Measurements from ENCODE around the gene ZBTB7A.

ZBTB7A gene

GRCh38 chr19:4036576-4037300, 30.0 kb downstream of the ZBTB7A start:
- no peak for DNase-seq (ENCODE audit: low read depth in 2 of 2)

DNA sequence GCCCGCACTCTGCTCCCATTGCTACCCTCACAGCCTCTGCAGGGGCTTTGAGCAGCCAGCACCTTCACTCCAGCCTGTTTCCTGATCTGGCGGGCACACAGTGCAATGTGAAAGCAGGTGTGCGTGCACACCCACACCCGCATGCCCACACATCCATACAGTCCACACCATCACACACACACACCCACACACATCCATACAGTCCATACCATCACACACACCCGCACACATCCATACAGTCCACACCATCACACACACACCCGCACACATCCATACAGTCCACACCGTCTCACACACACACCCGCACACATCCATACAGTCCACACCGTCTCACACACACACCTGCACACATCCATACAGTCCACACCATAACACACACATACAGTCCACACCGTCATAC, 31.1 kb downstream of the ZBTB7A start:
- no peak for DNase-seq (ENCODE audit: low read depth in 2 of 2)

GRCh38 chr19:4035018-4035566, 31.6 kb downstream of the ZBTB7A start:
- DNase-seq (ENCODE audit: low read depth in 2 of 2): no peak

- DNase-seq (ENCODE audit: low read depth in 2 of 2): no peak
Measured at GRCh38 chr19:4034048-4035017, 32.4 kb downstream of the ZBTB7A start.

DNA sequence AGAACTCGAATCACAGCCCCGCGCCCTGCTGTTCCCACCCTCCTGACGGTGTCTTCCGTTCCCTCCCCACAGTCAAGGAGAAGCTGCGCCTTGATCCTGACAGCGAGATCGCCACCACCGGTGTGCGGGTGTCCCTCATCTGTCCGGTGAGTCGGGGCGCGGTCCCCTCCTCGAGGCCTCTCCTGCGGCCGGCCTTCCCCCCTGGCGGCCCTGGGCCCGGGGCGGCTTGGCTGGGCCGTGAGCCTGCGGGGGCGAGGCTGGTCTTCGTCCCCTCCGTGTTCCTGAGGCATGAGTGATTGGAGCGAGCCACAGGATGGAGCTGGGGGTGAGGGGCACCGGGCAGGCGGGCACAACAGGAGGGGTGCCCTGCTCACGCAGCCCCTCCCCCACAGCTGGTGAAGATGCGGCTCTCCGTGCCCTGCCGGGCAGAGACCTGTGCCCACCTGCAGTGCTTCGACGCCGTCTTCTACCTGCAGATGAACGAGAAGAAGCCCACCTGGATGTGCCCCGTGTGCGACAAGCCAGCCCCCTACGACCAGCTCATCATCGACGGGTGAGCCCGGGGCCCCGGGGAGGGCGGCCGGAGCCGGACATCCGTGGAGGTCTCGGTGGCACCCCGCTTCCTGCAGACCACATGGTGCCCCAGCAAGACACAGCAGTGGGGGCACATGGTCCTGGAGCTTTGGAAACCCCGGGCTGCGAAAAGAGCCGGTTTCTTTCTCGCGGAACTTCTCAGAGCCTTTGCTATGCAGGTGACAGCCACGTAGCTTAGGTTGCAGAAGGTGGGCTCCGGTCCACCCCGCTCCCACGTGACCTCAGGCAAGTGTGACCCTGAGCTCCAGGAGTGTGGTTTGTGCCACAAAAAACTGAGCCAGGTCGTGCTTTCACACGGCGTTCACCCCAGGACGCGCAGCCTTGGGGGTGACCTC, 33.4 kb downstream of the ZBTB7A start:
- no peak for DNase-seq (ENCODE audit: low read depth in 2 of 2)

DNA sequence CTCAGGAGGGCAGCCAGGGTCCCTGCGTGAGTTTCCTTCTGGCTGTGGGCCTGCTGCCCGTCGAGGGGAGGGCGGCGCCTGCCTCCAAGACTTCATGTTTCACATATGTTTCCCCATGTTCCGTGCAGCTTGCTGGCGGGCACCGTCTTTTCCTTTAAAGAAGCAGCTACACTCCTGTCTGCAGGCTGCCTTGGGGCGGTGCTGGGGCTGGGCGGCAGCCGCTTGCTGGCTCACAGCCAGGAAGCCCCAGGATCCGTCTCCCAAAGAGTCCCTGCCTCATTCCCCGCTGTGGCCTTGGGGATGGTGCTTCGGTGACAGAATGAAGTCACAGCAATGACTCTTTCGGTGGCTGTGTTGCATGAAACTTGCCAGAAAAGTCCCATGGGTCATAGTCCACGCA, 34.3 kb downstream of the ZBTB7A start:
- no peak for DNase-seq (ENCODE audit: low read depth in 2 of 2)

DNA sequence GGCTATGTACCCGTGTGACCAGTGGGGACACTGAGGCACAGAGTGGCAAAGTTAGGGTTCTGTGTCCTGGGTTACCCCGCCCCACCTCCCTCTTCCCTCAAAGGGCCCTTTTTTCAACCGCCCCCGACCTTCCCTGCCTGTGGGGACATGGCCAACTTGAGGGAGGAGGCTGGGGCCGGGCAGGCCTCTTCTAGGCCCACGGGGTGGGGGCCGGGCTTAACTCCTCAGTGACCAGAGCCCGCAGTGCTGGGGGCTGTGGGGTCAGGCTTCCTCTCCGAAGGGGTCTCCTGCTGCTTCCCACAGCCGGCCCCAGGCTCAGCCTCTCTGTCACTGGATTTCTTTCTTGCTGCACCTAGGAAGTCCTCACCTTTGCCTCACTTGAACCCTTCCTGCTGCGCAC, 35.3 kb downstream of the ZBTB7A start:
- no peak for DNase-seq (ENCODE audit: low read depth in 2 of 2)

GRCh38 chr19:4030981-4031380, 35.7 kb downstream of the ZBTB7A start:
- DNase-seq (ENCODE audit: low read depth in 2 of 2): no peak

DNA sequence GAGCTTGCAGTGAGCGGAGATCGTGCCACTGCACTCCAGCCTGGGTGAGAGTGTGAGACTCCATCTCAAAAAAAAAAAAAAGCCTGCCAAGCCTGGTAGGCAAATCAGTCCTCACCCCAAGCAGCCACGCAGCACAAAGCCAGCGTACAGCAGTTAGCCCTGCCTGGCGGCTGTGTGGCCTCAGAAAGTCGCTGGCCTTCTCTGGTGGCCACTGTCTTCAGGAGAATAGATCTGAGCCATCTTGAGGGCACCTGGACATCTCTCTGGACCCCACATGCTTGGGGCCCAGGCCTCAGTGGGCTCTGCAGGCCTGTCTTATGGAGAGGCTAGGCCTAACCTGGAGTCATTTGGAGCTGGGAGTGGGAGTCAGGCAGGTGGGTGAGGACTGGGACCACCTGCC, 36.1 kb downstream of the ZBTB7A start:
- no peak for DNase-seq (ENCODE audit: low read depth in 2 of 2)

- DNase-seq (ENCODE audit: low read depth in 2 of 2): no peak
Measured at GRCh38 chr19:4029247-4029614, 37.5 kb downstream of the ZBTB7A start.

DNA sequence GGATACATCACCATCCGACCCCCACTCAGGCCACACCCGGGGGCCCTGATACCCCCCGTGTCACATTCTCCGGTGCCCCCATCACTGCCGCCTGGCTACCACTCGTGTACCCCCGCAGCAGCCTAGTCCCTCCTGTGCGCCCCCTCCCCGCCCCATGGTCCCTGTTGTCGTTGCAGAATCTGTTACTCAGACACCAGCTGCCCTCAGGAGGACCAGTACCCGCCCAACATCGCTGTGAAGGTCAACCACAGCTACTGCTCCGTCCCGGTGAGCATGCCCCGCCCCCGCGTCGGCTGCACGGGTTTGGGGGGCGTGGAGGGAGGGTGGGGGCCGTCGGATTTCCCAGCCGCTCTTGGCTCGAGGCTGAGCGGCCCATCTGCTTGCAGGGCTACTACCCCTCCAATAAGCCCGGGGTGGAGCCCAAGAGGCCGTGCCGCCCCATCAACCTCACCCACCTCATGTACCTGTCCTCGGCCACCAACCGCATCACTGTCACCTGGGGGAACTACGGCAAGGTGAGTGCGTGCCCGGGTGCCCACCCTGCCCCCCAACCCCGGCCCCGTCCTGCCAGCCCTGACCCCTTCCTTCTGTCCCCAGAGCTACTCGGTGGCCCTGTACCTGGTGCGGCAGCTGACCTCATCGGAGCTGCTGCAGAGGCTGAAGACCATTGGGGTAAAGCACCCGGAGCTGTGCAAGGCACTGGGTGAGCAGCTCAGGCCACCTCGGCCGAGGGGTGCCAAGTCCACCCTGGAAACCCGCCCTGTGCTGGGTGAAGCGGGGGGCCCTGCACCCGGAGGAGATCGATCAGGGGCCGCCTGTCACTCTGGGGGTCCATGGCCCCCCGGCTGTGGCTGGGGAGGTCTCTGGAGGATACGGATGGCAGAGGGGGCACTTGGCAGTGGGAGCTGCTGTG, 38.1 kb downstream of the ZBTB7A start:
- no peak for DNase-seq (ENCODE audit: low read depth in 2 of 2)

- DNase-seq (ENCODE audit: low read depth in 2 of 2): no peak
Measured at GRCh38 chr19:4027146-4027545, 39.6 kb downstream of the ZBTB7A start.

- no peak for DNase-seq (ENCODE audit: low read depth in 2 of 2)
Measured at GRCh38 chr19:4025317-4025716, 41.4 kb downstream of the ZBTB7A start.

GRCh38 chr19:4023600-4024398, 42.9 kb downstream of the ZBTB7A start:
- no peak for DNase-seq (ENCODE audit: low read depth in 2 of 2)

DNA sequence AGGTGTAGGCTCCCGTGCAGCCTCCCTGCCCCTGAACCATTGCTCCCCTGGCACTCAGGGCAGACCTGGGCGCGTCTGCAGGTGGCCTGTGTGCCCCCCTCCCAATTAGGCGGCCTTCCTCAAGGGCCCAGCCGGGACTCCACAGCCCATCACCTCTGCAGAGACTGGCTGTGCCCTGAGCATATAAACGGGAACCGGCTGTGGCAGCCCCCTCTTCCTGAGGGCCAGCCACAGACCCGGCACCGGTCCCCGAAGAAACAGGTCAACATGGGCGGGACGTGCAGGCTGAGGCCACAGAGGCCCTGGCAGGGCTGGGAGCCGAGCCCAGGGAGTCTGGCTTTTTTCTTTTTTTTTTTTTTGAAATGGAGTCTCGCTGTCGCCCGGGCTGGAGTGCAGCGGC, 47.1 kb downstream of the ZBTB7A start:
- no peak for DNase-seq (ENCODE audit: low read depth in 2 of 2)

DNA sequence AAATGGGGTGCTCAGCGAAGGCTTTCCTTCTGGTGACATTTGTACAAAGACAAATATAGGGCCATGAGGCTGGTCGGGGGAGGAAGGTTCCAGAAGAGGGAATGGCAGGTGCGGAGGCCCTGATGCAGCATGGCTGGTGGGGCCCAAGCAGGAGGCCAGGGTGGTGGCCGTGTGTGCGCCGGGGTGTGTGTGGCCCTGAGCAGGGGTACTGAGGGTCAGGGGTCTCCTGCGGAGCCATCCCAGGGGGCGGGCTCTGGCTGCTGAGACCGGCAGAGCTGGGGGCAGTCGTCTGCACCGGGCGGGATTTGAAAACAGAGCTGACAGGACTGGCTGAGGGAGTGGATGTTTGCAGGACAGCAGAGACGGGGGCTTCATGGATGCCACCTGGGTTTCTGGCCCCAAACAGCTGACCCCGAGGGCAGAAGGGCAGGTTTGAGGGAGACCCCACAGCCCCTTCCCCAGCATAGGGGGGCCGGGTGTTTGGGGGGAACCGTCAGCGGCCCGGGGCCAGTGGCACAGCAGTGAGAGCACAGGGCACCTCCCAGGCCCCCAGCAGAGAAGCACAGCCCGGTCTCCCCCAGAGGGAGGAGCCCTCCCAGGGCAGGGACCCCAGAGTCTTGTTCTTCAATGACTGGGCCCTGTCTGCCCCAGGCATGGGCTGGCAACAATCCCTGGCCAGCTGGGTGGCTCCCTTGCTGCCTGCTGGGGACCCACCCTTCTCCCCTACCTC, 47.8 kb downstream of the ZBTB7A start:
- DNase-seq (ENCODE audit: low read depth in 2 of 2): no peak

GRCh38 chr19:4018140-4018613, 48.5 kb downstream of the ZBTB7A start:
- no peak for DNase-seq (ENCODE audit: low read depth in 2 of 2)

DNA sequence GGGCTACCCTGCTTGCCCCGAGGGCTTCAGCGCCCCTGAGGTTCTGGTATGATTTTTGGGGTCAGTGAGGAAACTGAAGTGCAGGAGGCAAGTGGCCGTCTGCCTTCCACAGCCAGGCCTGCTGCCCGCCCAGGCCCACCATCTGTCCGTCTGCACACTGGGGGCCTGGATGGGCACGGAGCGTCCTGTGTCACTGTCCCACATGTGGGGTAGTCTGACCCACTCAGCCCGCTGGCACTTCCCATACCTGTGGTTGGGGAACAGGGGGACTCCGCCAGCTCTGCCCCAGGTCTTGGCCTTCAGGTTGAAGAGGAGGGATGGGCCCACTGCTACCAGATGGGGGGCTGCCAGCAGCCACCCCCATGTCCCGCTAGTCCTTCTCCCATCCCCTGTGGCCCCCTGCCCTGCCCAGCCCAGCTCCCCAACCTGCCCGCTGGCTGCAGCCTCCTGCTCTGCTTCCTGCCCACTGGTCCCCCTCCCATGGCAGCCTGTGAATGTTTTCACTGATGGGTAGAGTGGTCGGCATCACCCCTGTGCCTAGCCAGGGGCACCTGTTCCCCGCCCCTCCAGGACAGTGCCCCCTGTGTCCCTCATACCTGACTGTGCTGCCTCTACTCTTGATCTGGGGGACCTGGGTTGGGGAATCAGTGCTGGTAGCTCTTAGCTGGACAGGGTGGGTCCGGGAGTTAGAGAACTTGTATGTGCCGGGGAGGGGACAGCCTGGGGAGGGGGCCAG, 49.6 kb downstream of the ZBTB7A start:
- DNase-seq (ENCODE audit: low read depth in 2 of 2): no peak
